Measurements from ENCODE around the gene ARHGEF11.

GRCh38 chr1:156945881-156946661 is 99.5 kb downstream of the ARHGEF11 start:
- no peak for TF ChIP-seq TARDBP (IDR thresholded peaks at IDR 0.05)
- no peak for TF ChIP-seq ARNT (IDR thresholded peaks at IDR 0.05)
- TF ChIP-seq FOXM1 (IDR thresholded peaks at IDR 0.05; ENCODE audit: borderline replicate concordance), result no peak
- no peak for TF ChIP-seq SP1 (IDR thresholded peaks at IDR 0.05)
- no peak for TF ChIP-seq PKNOX1 (IDR thresholded peaks at IDR 0.05)
- no peak for TF ChIP-seq BHLHE40 (IDR thresholded peaks at IDR 0.05; ENCODE audit: borderline replicate concordance)
- no peak for TF ChIP-seq HDGF (IDR thresholded peaks at IDR 0.05; ENCODE audit: borderline replicate concordance)
- TF ChIP-seq L3MBTL2 (conservative IDR thresholded peaks at IDR 0.05), result no peak
- no peak for TF ChIP-seq ELF4 (IDR thresholded peaks at IDR 0.05)
- TF ChIP-seq FOXA1 (IDR thresholded peaks at IDR 0.05), result no peak
- TF ChIP-seq ZNF384 (IDR thresholded peaks at IDR 0.05), result no peak
- no peak for TF ChIP-seq CTBP1 (IDR thresholded peaks at IDR 0.05; ENCODE audit: borderline replicate concordance)
- TF ChIP-seq FOXK2 (IDR thresholded peaks at IDR 0.05), result no peak
